GM23338 (cell line): ENCODE data around the gene GUCD1.

ENCODE experiments used
- EZH2 ChIP-seq: fragments of 200-600 bp; sonication (generic); IDR thresholded peaks from one replicate; pipeline ENCODE4 v1.8.0; 2017; ENCODE audit warnings: antibody characterized with exemption, mild to moderate bottlenecking, low read depth; ENCODE audit not compliant: unreplicated experiment
- EZH2phosphoT487 ChIP-seq: fragments of 200-600 bp; sonication (generic); IDR thresholded peaks from one replicate; pipeline ENCODE4 v1.8.1; 2018; ENCODE audit warnings: antibody characterized with exemption; ENCODE audit not compliant: unreplicated experiment
- JUNB ChIP-seq: IDR thresholded peaks from one replicate; pipeline ENCODE4 v1.6.1; 2016; ENCODE audit warnings: antibody characterized with exemption; ENCODE audit not compliant: unreplicated experiment
- POLR2AphosphoS5 ChIP-seq: IDR thresholded peaks from 2 replicates; pipeline ENCODE4 v1.6.1; 2016; ENCODE audit warnings: antibody characterized with exemption, low read depth
- STAT1 ChIP-seq: IDR thresholded peaks from one replicate; pipeline ENCODE4 v1.6.1; 2016; ENCODE audit warnings: antibody characterized with exemption; ENCODE audit not compliant: unreplicated experiment
- TF ChIP-seq, protein P1 (sequence below), 2 experiments: fragments of 200-600 bp in 1 of 2; sonication (generic) in 1 of 2; conservative IDR thresholded peaks; 2 replicates each; pipeline versions ENCODE4 v1.5.1 to v1.6.1; 2016 to 2017; ENCODE audit warnings: antibody characterized with exemption in 2 of 2, low read depth in 2 of 2, mild to moderate bottlenecking in 2 of 2, moderate library complexity in 1 of 2
- TF ChIP-seq, protein P2 (sequence below): fragments of 250-450 bp; sonication (Bioruptor Pico); IDR thresholded peaks from 2 replicates; pipeline ENCODE4 v1.5.0; 2020; ENCODE audit warnings: mild to moderate bottlenecking, moderate library complexity
- TF ChIP-seq, protein P3 (sequence below): IDR thresholded peaks from one replicate; pipeline ENCODE4 v1.6.1; 2018; ENCODE audit warnings: antibody characterized with exemption; ENCODE audit not compliant: unreplicated experiment

DNA sequence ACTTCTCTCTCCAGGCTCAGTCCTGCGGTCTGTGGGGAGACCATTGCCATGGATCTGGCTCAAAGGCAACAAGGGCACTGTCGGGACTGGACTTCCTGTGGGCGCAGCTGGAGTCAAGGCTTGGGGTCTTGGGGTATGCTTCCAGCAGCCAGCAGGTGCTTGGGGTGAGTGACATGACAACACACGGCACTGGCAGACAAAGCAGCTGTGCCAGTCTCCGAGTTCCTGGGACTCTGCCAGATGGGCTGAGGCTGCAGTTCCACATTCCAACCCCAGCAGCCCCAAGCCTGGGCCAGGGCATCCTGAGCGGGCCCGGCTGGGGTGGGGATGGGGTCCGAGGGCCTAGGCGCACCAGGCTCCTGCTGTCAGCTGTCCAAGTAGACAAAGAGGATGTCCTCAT lies 12.3 kb downstream of the GUCD1 start:
- TF ChIP-seq POLR2AphosphoS5: no peak
- TF ChIP-seq, protein P1, sequence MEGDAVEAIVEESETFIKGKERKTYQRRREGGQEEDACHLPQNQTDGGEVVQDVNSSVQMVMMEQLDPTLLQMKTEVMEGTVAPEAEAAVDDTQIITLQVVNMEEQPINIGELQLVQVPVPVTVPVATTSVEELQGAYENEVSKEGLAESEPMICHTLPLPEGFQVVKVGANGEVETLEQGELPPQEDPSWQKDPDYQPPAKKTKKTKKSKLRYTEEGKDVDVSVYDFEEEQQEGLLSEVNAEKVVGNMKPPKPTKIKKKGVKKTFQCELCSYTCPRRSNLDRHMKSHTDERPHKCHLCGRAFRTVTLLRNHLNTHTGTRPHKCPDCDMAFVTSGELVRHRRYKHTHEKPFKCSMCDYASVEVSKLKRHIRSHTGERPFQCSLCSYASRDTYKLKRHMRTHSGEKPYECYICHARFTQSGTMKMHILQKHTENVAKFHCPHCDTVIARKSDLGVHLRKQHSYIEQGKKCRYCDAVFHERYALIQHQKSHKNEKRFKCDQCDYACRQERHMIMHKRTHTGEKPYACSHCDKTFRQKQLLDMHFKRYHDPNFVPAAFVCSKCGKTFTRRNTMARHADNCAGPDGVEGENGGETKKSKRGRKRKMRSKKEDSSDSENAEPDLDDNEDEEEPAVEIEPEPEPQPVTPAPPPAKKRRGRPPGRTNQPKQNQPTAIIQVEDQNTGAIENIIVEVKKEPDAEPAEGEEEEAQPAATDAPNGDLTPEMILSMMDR (conservative IDR thresholded peaks at IDR 0.05; ENCODE audit: low read depth in 2 of 2): no peak
- TF ChIP-seq EZH2: no peak
- no peak for TF ChIP-seq EZH2phosphoT487
- TF ChIP-seq, protein P2, sequence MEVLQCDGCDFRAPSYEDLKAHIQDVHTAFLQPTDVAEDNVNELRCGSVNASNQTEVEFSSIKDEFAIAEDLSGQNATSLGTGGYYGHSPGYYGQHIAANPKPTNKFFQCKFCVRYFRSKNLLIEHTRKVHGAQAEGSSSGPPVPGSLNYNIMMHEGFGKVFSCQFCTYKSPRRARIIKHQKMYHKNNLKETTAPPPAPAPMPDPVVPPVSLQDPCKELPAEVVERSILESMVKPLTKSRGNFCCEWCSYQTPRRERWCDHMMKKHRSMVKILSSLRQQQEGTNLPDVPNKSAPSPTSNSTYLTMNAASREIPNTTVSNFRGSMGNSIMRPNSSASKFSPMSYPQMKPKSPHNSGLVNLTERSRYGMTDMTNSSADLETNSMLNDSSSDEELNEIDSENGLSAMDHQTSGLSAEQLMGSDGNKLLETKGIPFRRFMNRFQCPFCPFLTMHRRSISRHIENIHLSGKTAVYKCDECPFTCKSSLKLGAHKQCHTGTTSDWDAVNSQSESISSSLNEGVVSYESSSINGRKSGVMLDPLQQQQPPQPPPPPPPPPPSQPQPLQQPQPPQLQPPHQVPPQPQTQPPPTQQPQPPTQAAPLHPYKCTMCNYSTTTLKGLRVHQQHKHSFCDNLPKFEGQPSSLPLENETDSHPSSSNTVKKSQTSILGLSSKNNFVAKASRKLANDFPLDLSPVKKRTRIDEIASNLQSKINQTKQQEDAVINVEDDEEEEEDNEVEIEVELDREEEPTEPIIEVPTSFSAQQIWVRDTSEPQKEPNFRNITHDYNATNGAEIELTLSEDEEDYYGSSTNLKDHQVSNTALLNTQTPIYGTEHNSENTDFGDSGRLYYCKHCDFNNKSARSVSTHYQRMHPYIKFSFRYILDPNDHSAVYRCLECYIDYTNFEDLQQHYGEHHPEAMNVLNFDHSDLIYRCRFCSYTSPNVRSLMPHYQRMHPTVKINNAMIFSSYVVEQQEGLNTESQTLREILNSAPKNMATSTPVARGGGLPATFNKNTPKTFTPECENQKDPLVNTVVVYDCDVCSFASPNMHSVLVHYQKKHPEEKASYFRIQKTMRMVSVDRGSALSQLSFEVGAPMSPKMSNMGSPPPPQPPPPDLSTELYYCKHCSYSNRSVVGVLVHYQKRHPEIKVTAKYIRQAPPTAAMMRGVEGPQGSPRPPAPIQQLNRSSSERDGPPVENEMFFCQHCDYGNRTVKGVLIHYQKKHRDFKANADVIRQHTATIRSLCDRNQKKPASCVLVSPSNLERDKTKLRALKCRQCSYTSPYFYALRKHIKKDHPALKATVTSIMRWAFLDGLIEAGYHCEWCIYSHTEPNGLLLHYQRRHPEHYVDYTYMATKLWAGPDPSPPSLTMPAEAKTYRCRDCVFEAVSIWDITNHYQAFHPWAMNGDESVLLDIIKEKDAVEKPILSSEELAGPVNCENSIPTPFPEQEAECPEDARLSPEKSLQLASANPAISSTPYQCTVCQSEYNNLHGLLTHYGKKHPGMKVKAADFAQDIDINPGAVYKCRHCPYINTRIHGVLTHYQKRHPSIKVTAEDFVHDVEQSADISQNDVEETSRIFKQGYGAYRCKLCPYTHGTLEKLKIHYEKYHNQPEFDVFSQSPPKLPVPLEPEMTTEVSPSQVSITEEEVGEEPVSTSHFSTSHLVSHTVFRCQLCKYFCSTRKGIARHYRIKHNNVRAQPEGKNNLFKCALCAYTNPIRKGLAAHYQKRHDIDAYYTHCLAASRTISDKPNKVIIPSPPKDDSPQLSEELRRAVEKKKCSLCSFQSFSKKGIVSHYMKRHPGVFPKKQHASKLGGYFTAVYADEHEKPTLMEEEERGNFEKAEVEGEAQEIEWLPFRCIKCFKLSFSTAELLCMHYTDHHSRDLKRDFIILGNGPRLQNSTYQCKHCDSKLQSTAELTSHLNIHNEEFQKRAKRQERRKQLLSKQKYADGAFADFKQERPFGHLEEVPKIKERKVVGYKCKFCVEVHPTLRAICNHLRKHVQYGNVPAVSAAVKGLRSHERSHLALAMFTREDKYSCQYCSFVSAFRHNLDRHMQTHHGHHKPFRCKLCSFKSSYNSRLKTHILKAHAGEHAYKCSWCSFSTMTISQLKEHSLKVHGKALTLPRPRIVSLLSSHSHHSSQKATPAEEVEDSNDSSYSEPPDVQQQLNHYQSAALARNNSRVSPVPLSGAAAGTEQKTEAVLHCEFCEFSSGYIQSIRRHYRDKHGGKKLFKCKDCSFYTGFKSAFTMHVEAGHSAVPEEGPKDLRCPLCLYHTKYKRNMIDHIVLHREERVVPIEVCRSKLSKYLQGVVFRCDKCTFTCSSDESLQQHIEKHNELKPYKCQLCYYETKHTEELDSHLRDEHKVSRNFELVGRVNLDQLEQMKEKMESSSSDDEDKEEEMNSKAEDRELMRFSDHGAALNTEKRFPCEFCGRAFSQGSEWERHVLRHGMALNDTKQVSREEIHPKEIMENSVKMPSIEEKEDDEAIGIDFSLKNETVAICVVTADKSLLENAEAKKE (CRISPR knock-in tag): no peak
- no peak for TF ChIP-seq STAT1
- no peak for TF ChIP-seq JUNB
- TF ChIP-seq, protein P3, sequence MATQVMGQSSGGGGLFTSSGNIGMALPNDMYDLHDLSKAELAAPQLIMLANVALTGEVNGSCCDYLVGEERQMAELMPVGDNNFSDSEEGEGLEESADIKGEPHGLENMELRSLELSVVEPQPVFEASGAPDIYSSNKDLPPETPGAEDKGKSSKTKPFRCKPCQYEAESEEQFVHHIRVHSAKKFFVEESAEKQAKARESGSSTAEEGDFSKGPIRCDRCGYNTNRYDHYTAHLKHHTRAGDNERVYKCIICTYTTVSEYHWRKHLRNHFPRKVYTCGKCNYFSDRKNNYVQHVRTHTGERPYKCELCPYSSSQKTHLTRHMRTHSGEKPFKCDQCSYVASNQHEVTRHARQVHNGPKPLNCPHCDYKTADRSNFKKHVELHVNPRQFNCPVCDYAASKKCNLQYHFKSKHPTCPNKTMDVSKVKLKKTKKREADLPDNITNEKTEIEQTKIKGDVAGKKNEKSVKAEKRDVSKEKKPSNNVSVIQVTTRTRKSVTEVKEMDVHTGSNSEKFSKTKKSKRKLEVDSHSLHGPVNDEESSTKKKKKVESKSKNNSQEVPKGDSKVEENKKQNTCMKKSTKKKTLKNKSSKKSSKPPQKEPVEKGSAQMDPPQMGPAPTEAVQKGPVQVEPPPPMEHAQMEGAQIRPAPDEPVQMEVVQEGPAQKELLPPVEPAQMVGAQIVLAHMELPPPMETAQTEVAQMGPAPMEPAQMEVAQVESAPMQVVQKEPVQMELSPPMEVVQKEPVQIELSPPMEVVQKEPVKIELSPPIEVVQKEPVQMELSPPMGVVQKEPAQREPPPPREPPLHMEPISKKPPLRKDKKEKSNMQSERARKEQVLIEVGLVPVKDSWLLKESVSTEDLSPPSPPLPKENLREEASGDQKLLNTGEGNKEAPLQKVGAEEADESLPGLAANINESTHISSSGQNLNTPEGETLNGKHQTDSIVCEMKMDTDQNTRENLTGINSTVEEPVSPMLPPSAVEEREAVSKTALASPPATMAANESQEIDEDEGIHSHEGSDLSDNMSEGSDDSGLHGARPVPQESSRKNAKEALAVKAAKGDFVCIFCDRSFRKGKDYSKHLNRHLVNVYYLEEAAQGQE: no peak
